Upper lobe of left lung (tissue), 4 donors: ENCODE results near the gene TUFM.

Experiments
- CTCF ChIP-seq, 6 experiments: fragments of 450-650 bp in 4 of 6; fragments of 200-600 bp in 2 of 6; sonication (generic) in 2 of 6; IDR thresholded peaks; one replicate each; pipeline ENCODE4 v1.5.1; 2016 to 2019; ENCODE audit warnings: antibody characterized with exemption in 6 of 6
- EP300 ChIP-seq, 4 donors: sonication (generic); formaldehyde crosslinking; IDR thresholded peaks; one replicate each; pipeline ENCODE4 v1.5.1; 2017; ENCODE audit warnings: antibody characterized with exemption in 4 of 4, control low read depth in 2 of 4
- POLR2A ChIP-seq, 4 donors: fragments of 450-650 bp; IDR thresholded peaks; one replicate each; pipeline ENCODE4 v1.5.1; 2016 to 2017; ENCODE audit warnings: antibody characterized with exemption in 4 of 4, mild to moderate bottlenecking in 2 of 4
- POLR2AphosphoS5 ChIP-seq, 2 donors: sonication (generic); formaldehyde crosslinking; IDR thresholded peaks; one replicate each; pipeline ENCODE4 v1.5.1; 2017; ENCODE audit warnings: antibody characterized with exemption in 2 of 2

GRCh38 chr16:28895609-28896008 lies 49.5 kb upstream of the TUFM start:
- TF ChIP-seq CTCF (IDR thresholded peaks at IDR 0.05) (no peak), POLR2AphosphoS5 (IDR thresholded peaks at IDR 0.05) (no peak), POLR2A (IDR thresholded peaks at IDR 0.05) (no peak), EP300 (IDR thresholded peaks at IDR 0.05) (no peak)
